GM12875 (cell line): ENCODE data around the gene GSTA3.
"Not testable (repeated sequence)": the region's sequence is repeated elsewhere in the genome, so short reads cannot be mapped to it uniquely, and the experiment has no call there.

Experiments used
- H3K4me3 ChIP-seq: one replicate; pipeline ENCODE4 v1.5.1; 2011; ENCODE audit warnings: low read depth, low read length, control low read depth
- CTCF ChIP-seq: IDR thresholded peaks from 2 replicates; pipeline ENCODE4 v1.5.1; 2011; ENCODE audit warnings: low read depth, mild to moderate bottlenecking, control low read depth, inconsistent platforms, low read length, moderate library complexity, borderline replicate concordance; ENCODE audit not compliant: insufficient read depth

GSTA3 gene

GRCh38 chr6:52871621-52872020, 37.9 kb downstream of the GSTA3 start:
- H3K4me3 ChIP-seq, result no peak overlapping the region
- no peak for TF ChIP-seq CTCF

DNA sequence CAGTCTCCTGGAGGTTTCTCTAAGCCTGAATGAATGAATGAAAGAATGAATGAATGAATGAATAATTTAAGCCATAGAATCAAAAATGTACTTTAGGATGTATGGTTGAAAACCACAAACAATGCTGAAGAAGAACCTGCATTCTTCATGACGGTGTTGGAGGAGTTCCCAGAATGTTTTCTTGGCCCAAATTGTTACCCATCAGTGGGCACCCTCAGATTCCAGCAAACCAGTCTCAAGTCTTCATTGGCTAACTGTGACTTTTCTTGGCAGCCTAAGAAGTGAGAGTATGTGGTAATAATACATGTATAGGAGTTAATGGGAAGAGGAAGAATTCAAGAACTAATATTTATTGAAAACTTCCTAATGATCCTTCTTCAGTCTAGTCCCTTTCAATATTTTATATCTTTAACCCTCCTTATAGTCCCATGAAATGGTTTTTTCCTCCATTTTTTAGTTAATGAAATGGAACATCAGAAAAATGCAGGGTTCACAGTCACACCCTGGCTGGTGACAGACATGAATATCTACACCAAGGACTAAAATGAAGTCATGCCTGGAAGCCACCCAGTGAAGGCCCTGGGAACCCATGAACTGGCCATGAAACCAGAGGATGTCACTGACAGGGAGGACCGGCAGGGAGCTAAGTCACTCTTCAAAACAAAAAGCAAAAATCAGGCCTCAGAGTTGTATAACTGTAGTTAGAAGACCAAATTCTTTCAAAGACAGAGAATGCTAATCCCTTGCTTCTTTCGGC, 39.0 kb downstream of the GSTA3 start:
- H3K4me3 ChIP-seq, result not testable (repeated sequence)

- H3K4me3 ChIP-seq, result not testable (repeated sequence)
Observed at GRCh38 chr6:52868899-52869298, 40.6 kb downstream of the GSTA3 start.

DNA sequence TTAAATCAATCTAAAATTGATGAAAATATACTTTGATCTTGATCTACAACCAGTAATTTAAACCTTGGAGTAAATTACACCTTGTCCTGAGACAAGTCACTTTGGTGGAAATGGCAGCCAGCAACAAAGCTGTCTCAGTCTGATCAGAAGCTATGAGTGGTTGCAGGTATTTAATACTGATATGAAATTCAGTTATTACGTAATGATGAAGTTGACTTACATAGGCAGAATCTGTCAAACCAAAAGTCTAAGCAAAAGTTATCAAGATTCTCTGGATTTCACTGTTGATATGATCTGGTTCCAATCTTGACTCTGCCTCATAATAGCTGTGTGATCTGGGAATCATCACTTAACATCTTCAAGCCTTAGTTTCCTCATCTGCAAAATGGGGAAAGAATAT, 41.3 kb downstream of the GSTA3 start:
- no peak for TF ChIP-seq CTCF
- no peak overlapping the region for H3K4me3 ChIP-seq

DNA sequence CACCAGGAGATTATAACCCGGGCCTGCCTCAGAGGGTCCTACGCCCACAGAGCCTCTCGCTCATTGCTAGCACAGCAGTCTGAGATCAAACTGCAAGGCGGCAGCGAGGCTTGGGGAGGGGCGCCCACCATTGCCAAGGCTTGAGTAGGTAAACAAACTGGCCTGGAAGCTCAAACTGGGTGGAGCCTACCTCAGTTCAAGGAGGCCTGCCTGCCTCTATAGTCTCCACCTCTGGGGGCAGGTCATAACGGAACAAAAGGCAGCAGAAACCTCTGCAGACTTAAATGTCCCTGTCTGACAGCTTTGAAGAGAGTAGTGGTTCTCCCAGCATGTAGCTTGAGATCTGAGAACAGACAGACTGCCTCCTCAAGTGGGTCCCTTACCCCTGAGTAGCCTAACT, 48.3 kb downstream of the GSTA3 start:
- H3K4me3 ChIP-seq, result not testable (repeated sequence)

DNA sequence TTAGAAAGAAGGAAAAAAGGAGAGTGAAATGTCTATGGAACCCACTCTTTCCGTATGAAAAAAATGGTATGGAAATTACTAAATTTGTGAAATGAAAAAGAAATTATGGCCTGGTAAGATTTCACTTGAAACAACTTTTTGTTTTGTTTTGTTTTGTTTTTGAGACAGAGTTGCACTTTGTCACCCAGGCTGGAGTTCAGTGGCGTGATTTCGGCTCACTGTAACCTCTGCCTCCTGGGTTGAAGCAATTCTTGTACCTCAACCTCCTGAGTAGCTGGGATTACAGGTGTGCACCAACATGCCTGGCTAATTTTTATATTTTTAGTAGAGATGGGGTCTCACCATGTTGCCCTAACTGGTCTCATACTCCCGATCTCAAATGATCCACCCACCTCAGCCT, 51.1 kb downstream of the GSTA3 start:
- no peak overlapping the region for H3K4me3 ChIP-seq
- TF ChIP-seq CTCF, result no peak

DNA sequence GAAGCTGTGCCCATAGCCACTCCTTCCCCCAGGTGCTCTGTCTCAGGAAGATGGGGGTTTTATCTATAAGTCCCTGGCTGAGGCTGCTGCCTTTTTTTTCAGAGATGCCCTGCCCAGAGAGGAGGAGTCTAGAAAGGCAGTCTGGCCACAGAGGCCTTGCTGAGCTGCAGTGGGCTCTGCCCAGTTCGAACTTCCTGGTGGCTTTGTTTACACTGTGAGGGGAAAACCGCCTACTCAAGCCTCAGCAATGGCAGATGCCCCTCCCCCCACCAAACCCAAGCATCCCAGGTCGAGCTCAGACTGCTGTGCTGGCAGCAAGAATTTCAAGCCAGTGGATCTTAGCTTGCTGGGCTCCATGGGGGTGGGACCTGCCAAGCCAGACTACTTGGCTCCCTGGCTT, 53.4 kb downstream of the GSTA3 start:
- not testable (repeated sequence) for H3K4me3 ChIP-seq

DNA sequence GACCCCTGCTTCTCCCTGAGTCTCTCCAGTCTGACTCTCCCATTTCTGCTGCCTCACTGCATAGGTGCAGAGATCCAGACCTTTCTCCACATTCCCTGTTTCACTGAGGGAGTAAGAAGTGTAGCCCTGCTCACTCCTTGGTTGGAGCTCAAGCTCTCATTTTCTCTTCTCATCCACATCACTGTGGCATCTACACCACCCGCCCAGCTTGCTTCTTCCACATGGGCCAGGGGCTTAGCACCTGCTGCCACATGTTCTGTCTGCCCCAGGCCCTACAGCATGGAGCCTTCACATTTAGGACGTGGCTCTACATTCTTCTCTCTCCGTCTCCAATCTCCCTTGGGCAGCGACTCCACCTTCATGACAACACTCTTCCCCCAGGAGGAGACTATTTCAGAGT, 60.4 kb downstream of the GSTA3 start:
- H3K4me3 ChIP-seq, result no peak overlapping the region
- no peak for TF ChIP-seq CTCF
